Vagina (tissue), 2 donors: ENCODE results near the gene HNRNPC. TPM values are rescaled to one million over a fixed set of nuclear protein-coding genes. Genes with fewer than 3 reads are reported as not detected.
"Not testable (repeated sequence)": the region's sequence is repeated elsewhere in the genome, so short reads cannot be mapped to it uniquely, and the experiment has no call there.

Source experiments
- DNase-seq, 2 donors: peaks; one replicate each; pipeline ENCODE4 v3.0.0-alpha.2; 2017; ENCODE audit errors: extremely low spot score in 2 of 2
- H3K27ac ChIP-seq: fragments of 200-600 bp; sonication (generic); one replicate; pipeline ENCODE4 v1.5.1; 2019
- H3K27me3 ChIP-seq: fragments of 200-600 bp; sonication (generic); one replicate; pipeline ENCODE4 v1.5.1; 2019
- H3K36me3 ChIP-seq, 2 donors: fragments of 200-600 bp; sonication (generic); one replicate each; pipeline ENCODE4 v1.5.1; 2017 to 2019
- H3K4me1 ChIP-seq: fragments of 200-600 bp; sonication (generic); one replicate; pipeline ENCODE4 v1.5.1; 2019
- H3K4me3 ChIP-seq, 2 donors: fragments of 200-600 bp; sonication (generic); 1 replicate in 1 of 2; 2 replicates in 1 of 2; pipeline ENCODE4 v1.5.1; 2016 to 2019
- H3K9me3 ChIP-seq: fragments of 200-600 bp; sonication (generic); one replicate; pipeline ENCODE4 v1.5.1; 2019
- CTCF ChIP-seq, 3 experiments: fragments of 450-650 bp in 2 of 3; fragments of 200-600 bp in 1 of 3; sonication (generic) in 1 of 3; IDR thresholded peaks; one replicate each; pipeline ENCODE4 v1.5.1; 2017 to 2019; ENCODE audit warnings: antibody characterized with exemption in 3 of 3, mild to moderate bottlenecking in 2 of 3, moderate library complexity in 2 of 3
- POLR2A ChIP-seq, 2 donors: fragments of 450-650 bp; IDR thresholded peaks; one replicate each; pipeline ENCODE4 v1.6.1; 2017; ENCODE audit warnings: antibody characterized with exemption in 2 of 2, mild to moderate bottlenecking in 2 of 2, moderate library complexity in 2 of 2
- POLR2AphosphoS5 ChIP-seq, 2 donors: sonication (generic); formaldehyde crosslinking; IDR thresholded peaks; one replicate each; pipeline ENCODE4 v1.9.0; 2017; ENCODE audit warnings: antibody characterized with exemption in 2 of 2, mild to moderate bottlenecking in 2 of 2, low read depth in 1 of 2; ENCODE audit not compliant: insufficient read depth in 1 of 2
- intact Hi-C: fragments of 100-400 bp; cut with DNase I; formaldehyde crosslinking; loops from one replicate; pipeline ENCODE4 v1.15.1; 2023
- total RNA-seq: library from RNA; depleted of rRNA; stranded (reverse); fragments of >200 nt; gene quantifications from one replicate; pipeline ENCODE4 v1.2.3, GENCODE V29; 2016

The HNRNPC gene
- total RNA-seq, 1 donor from 2014 or later = 345 TPM

GRCh38 chr14:21309238-21309636, 40.0 kb upstream of the HNRNPC start:
- Histone ChIP-seq H3K4me3 (peak overlapping the region; percentile 6 to 29), H3K4me1 (peaks cover 6% of the 10 kb centered on the region), H3K27me3 (no peaks in the 10 kb centered on the region), H3K9me3 (no peaks in the 10 kb centered on the region), H3K27ac (peak overlapping the region; percentile 17), H3K36me3 (no peaks in the 10 kb centered on the region)
- intact Hi-C loops = no loop called here
- TF ChIP-seq POLR2AphosphoS5 (IDR thresholded peaks at IDR 0.05; ENCODE audit: insufficient read depth in 1 of 2, low read depth in 1 of 2) (no peak), POLR2A (IDR thresholded peaks at IDR 0.05) (no peak), CTCF (IDR thresholded peaks at IDR 0.05) (no peak)
- DNase-seq = no peak

GRCh38 chr14:21308479-21309237, 39.4 kb upstream of the HNRNPC start:
- Histone ChIP-seq H3K4me3 (peak overlapping the region; percentile 6 to 29), H3K27ac (peak overlapping the region; percentile 17), H3K9me3 (no peaks in the 10 kb centered on the region), H3K4me1 (peaks cover 6% of the 10 kb centered on the region), H3K36me3 (no peaks in the 10 kb centered on the region), H3K27me3 (no peaks in the 10 kb centered on the region)
- intact Hi-C loops = no loop called here
- peak; percentile 87 to 97 for DNase-seq
- TF ChIP-seq POLR2A (IDR thresholded peaks at IDR 0.05) = peak in 1 of 2 donors; percentile 19
- TF ChIP-seq CTCF (IDR thresholded peaks at IDR 0.05) = no peak
- TF ChIP-seq POLR2AphosphoS5 (IDR thresholded peaks at IDR 0.05; ENCODE audit: insufficient read depth in 1 of 2, low read depth in 1 of 2) = peak in 1 of 2 donors; percentile 77

- TF ChIP-seq CTCF (IDR thresholded peaks at IDR 0.05) = no peak
- TF ChIP-seq POLR2AphosphoS5 (IDR thresholded peaks at IDR 0.05; ENCODE audit: insufficient read depth in 1 of 2, low read depth in 1 of 2) = no peak
- no peak for TF ChIP-seq POLR2A (IDR thresholded peaks at IDR 0.05)
- intact Hi-C loops = no loop called here
- no peaks in the 10 kb centered on the region for H3K36me3 ChIP-seq
- no peak for DNase-seq
- no peak overlapping the region for H3K27ac ChIP-seq
- no peaks in the 10 kb centered on the region for H3K9me3 ChIP-seq
- H3K27me3 ChIP-seq = no peaks in the 10 kb centered on the region
- H3K4me3 ChIP-seq = peak overlapping the region in 1 of 2 donors; percentile 29
- H3K4me1 ChIP-seq = peaks cover 6% of the 10 kb centered on the region
These were observed 38.9 kb upstream of the HNRNPC start for GRCh38 chr14:21308132-21308478.

GRCh38 chr14:21307637-21308036, 38.4 kb upstream of the HNRNPC start:
- intact Hi-C loops = no loop called here
- no peaks in the 10 kb centered on the region for H3K9me3 ChIP-seq
- no peaks in the 10 kb centered on the region for H3K27me3 ChIP-seq
- H3K36me3 ChIP-seq = no peaks in the 10 kb centered on the region
- TF ChIP-seq CTCF (IDR thresholded peaks at IDR 0.05) = no peak
- TF ChIP-seq POLR2AphosphoS5 (IDR thresholded peaks at IDR 0.05; ENCODE audit: insufficient read depth in 1 of 2, low read depth in 1 of 2) = no peak
- no peak for TF ChIP-seq POLR2A (IDR thresholded peaks at IDR 0.05)
- DNase-seq = no peak
- peaks cover 6% of the 10 kb centered on the region for H3K4me1 ChIP-seq
- no peak overlapping the region for H3K4me3 ChIP-seq
- no peak overlapping the region for H3K27ac ChIP-seq

GRCh38 chr14:21302836-21303140, 33.5 kb upstream of the HNRNPC start:
- H3K9me3 ChIP-seq, H3K36me3 ChIP-seq, intact Hi-C loops, H3K4me3 ChIP-seq, DNase-seq, H3K27me3 ChIP-seq, H3K27ac ChIP-seq, H3K4me1 ChIP-seq: not testable (repeated sequence)
